ENCODE data around the gene FASTK. TPM values are rescaled to one million over a fixed set of nuclear protein-coding genes. Genes with fewer than 3 reads are reported as not detected.

The FASTK gene
- total RNA-seq, 1 experiment from 2014 or later: 95.0 TPM

DNA sequence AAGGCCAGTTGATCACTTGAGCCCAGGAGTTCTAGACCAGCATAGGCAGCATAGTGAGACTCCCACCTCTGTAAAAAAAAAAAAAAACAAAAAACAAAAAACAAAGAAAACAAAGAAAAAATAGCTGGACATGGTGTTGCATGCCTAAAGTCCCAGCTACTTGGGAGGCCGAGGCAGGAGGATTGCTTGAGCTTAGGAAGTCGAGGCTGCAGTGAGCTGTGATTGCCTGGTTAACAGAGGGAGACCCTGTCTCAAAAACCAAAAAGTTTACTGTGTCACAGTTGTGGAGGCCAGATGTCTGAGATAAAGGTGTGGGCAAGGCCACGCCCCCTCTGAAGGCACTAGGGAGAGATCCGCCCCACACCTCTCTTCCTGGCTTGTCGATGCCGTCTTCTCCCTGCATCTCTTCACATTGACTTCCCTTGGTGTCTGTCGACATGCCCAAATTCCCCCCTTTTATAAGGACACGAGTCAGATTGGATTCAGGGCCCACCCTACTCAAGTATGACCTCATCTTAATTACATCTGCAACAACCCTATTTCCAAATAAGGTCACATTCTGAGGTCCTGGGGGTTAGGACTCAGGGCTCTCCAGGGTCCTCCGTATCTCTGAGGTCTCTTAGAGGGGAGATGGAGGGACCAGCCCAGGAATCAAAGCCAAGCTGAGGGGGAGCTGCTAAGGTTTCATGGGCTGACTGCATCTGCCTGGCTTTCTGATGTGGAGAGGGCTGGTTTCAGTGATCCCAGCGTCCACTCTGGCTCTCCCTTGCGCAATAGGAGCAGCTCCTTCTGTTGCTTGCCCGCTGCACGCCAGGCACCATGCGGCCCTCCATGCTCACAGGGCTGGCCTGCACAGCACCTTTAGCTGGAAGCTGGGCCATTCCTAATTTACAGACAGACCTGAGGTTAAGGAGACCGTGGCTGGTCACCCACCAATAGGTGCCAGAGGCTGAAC, 28.8 kb upstream of the FASTK start:
- ATAC-seq (no peak), DNase-seq (ENCODE audit: low read depth, low spot score) (no peak)
- H3K4me1 ChIP-seq (ENCODE audit: control insufficient read depth, insufficient read depth, low read length): peaks cover 14% of the 10 kb centered on the region
- no TSS peak for BruUV-seq (replicated peaks)
- H3K4me3 ChIP-seq (ENCODE audit: low read depth in 2 of 2, low read length in 2 of 2): no peak overlapping the region
- no peaks in the 10 kb centered on the region for H3K36me3 ChIP-seq (ENCODE audit: control insufficient read depth, insufficient read depth, low read length)
- TF ChIP-seq, protein P1, sequence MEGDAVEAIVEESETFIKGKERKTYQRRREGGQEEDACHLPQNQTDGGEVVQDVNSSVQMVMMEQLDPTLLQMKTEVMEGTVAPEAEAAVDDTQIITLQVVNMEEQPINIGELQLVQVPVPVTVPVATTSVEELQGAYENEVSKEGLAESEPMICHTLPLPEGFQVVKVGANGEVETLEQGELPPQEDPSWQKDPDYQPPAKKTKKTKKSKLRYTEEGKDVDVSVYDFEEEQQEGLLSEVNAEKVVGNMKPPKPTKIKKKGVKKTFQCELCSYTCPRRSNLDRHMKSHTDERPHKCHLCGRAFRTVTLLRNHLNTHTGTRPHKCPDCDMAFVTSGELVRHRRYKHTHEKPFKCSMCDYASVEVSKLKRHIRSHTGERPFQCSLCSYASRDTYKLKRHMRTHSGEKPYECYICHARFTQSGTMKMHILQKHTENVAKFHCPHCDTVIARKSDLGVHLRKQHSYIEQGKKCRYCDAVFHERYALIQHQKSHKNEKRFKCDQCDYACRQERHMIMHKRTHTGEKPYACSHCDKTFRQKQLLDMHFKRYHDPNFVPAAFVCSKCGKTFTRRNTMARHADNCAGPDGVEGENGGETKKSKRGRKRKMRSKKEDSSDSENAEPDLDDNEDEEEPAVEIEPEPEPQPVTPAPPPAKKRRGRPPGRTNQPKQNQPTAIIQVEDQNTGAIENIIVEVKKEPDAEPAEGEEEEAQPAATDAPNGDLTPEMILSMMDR (IDR thresholded peaks at IDR 0.05): no peak
- TF ChIP-seq SIN3A (IDR thresholded peaks at IDR 0.05; ENCODE audit: borderline replicate concordance, insufficient read depth, low read depth, low read length) (no peak), TCF7L2 (IDR thresholded peaks at IDR 0.05; ENCODE audit: low read depth, low read length) (no peak), POLR2AphosphoS5 (IDR thresholded peaks at IDR 0.05; ENCODE audit: low read depth, low read length) (no peak)
- TF ChIP-seq, protein P2, sequence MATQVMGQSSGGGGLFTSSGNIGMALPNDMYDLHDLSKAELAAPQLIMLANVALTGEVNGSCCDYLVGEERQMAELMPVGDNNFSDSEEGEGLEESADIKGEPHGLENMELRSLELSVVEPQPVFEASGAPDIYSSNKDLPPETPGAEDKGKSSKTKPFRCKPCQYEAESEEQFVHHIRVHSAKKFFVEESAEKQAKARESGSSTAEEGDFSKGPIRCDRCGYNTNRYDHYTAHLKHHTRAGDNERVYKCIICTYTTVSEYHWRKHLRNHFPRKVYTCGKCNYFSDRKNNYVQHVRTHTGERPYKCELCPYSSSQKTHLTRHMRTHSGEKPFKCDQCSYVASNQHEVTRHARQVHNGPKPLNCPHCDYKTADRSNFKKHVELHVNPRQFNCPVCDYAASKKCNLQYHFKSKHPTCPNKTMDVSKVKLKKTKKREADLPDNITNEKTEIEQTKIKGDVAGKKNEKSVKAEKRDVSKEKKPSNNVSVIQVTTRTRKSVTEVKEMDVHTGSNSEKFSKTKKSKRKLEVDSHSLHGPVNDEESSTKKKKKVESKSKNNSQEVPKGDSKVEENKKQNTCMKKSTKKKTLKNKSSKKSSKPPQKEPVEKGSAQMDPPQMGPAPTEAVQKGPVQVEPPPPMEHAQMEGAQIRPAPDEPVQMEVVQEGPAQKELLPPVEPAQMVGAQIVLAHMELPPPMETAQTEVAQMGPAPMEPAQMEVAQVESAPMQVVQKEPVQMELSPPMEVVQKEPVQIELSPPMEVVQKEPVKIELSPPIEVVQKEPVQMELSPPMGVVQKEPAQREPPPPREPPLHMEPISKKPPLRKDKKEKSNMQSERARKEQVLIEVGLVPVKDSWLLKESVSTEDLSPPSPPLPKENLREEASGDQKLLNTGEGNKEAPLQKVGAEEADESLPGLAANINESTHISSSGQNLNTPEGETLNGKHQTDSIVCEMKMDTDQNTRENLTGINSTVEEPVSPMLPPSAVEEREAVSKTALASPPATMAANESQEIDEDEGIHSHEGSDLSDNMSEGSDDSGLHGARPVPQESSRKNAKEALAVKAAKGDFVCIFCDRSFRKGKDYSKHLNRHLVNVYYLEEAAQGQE (IDR thresholded peaks at IDR 0.05; ENCODE audit: insufficient read depth in 1 of 2, low read depth in 2 of 2, low read length in 1 of 2): no peak
- in situ Hi-C loops (cut with HindIII; ENCODE audit: low pct_unique_long_range_greater_than_20kb, low sequenced_read_pairs) (no loop called here), intact Hi-C loops (cut with micrococcal nuclease; ENCODE audit: unreplicated experiment) (loop anchor here (2.0 to 5.0 kb wide), 3 partner anchors 32 to 212 kb away; no protein-coding TSS in a partner anchor)
- H3K9me3 ChIP-seq (ENCODE audit: control insufficient read depth, insufficient read depth, low read depth, low read length): no peaks in the 10 kb centered on the region
- H3K27me3 ChIP-seq (ENCODE audit: control insufficient read depth, insufficient read depth, low read length): no peaks in the 10 kb centered on the region
- POLR2A ChIA-PET: no interaction called here
- CTCF ChIA-PET: interaction anchor here (0.6 to 0.7 kb wide), 3 partner anchors 8 to 130 kb away, joined by 4 to 8 read pairs (median 4); no protein-coding TSS in a partner anchor
- H3K27ac ChIP-seq (ENCODE audit: low read length): no peak overlapping the region

DNA sequence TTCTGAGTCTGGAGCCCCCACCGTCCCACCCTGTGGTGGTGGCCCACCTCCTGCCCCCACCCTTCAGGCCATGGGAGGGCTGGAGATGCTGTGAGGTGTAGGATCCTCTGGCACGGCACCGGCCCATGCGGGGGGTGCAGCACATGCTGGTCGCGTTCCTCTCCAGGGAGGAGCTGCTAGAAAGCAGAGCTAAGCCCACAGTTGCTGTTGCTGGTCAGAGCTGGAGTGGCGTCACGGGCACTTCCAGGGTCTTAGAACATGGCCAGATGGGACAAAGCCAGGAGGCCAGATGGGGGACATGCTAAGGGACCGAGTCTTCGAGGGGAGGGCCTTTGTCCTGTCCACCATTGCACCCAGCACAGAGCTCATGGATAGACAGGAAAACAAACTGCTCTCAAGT, 27.3 kb upstream of the FASTK start:
- POLR2A ChIA-PET: no interaction called here
- H3K36me3 ChIP-seq (ENCODE audit: control insufficient read depth, insufficient read depth, low read length): no peaks in the 10 kb centered on the region
- TF ChIP-seq, protein P1 (IDR thresholded peaks at IDR 0.05): no peak
- TF ChIP-seq POLR2AphosphoS5 (IDR thresholded peaks at IDR 0.05; ENCODE audit: low read depth, low read length): no peak
- TF ChIP-seq, protein P2 (IDR thresholded peaks at IDR 0.05; ENCODE audit: insufficient read depth in 1 of 2, low read depth in 2 of 2, low read length in 1 of 2): no peak
- TF ChIP-seq SIN3A (IDR thresholded peaks at IDR 0.05; ENCODE audit: borderline replicate concordance, insufficient read depth, low read depth, low read length): no peak
- TF ChIP-seq TCF7L2 (IDR thresholded peaks at IDR 0.05; ENCODE audit: low read depth, low read length): no peak
- DNase-seq (ENCODE audit: low read depth, low spot score) (no peak), ATAC-seq (no peak)
- H3K9me3 ChIP-seq (ENCODE audit: control insufficient read depth, insufficient read depth, low read depth, low read length): no peaks in the 10 kb centered on the region
- H3K27ac ChIP-seq (ENCODE audit: low read length): no peak overlapping the region
- H3K4me3 ChIP-seq (ENCODE audit: low read depth in 2 of 2, low read length in 2 of 2): no peak overlapping the region
- BruUV-seq (replicated peaks): no TSS peak
- intact Hi-C loops (cut with micrococcal nuclease; ENCODE audit: unreplicated experiment): no loop called here
- in situ Hi-C loops (cut with HindIII; ENCODE audit: low pct_unique_long_range_greater_than_20kb, low sequenced_read_pairs): no loop called here
- CTCF ChIA-PET: interaction anchor here (0.6 to 1.1 kb wide), 2 partner anchors 18 to 138 kb away, joined by 3 to 4 read pairs; no protein-coding TSS in a partner anchor
- no peaks in the 10 kb centered on the region for H3K27me3 ChIP-seq (ENCODE audit: control insufficient read depth, insufficient read depth, low read length)
- no peaks in the 10 kb centered on the region; the same call in 1 of the 2 replicates for H3K4me1 ChIP-seq (ENCODE audit: control insufficient read depth, insufficient read depth, low read length)
